Fibroblast of skin of left quadriceps (primary cell): ENCODE results near the gene C11orf54.
"Not testable (repeated sequence)": the region's sequence is repeated elsewhere in the genome, so short reads cannot be mapped to it uniquely, and the experiment has no call there.

Source experiments
- DNase-seq, 2 experiments: peaks; one replicate each; pipeline ENCODE4 v3.0.0-alpha.2; 2013; ENCODE audit warnings: low read depth in 2 of 2

The C11orf54 gene

DNA sequence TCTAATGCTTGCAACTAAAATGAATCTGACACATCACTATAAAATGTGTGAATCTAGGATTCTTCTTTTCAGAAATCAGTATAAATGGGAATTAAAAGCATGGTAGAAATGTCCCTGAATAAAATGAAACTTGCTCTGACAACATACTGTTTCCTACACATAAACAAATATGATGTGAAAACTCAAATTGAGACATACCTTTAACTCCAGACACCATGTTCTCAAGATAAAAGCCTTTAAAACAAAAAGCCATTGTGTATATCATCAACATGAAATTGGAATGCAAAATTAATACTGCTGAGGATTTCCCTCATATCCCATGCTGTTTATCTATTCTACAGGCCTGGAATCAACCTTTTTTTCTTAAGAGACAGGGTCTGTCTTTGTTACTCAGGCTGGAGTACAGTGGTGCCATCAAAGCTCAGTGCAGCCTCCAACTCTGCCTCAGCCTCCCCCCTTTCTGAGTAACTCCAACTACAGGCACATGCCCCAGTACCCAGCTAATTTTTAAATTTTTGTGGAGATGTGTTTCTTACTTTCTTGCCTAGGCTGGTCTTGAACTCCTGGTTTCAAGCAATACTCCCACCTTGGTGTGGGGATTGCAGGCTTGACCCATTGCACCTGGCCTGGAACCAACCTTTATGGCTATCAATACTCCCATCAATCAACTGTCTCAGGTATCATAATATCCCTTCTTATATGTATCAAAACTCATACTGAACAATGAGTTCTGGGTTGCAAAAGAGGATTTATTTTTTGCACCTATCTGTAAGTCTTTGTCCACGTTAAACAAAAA lies 6.8 kb upstream of the C11orf54 start:
- DNase-seq, result no peak

DNA sequence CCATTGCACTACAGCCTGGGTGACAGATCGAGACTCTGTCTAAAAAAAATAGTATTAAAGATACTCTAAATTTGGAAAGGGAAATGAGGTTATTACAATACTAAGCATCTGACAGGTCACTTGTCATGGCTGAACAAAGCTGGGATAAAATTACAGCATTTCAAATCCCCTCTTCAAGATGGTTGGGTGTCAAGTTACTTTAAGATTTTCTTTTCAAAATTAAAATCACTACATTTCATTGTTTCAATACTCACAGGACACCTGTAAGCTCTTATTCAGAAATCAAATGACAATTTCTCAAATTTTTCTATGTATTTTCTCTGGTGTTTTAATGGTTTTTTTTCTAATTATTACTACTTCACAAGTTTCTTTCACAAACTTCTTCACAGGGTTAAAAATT lies 5.8 kb upstream of the C11orf54 start:
- no peak for DNase-seq

DNA sequence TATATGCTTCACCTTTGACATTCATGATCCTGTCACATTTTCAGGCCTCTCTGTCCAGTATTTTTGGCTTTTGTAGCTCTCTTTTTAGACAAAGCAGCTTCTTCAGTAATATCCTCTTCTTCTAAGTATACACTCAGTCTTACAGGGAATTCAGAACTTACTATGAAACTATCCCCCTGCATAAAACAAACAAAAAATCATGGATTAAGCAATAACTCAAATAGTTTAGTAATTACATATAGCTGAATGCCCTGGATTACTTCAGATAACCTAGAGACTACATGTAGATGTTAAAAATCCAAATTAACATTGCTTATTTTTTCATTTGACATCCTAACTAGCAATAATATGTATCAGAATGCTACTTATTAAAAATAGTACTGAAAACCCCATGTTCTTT lies 5.3 kb upstream of the C11orf54 start:
- no peak for DNase-seq

DNA sequence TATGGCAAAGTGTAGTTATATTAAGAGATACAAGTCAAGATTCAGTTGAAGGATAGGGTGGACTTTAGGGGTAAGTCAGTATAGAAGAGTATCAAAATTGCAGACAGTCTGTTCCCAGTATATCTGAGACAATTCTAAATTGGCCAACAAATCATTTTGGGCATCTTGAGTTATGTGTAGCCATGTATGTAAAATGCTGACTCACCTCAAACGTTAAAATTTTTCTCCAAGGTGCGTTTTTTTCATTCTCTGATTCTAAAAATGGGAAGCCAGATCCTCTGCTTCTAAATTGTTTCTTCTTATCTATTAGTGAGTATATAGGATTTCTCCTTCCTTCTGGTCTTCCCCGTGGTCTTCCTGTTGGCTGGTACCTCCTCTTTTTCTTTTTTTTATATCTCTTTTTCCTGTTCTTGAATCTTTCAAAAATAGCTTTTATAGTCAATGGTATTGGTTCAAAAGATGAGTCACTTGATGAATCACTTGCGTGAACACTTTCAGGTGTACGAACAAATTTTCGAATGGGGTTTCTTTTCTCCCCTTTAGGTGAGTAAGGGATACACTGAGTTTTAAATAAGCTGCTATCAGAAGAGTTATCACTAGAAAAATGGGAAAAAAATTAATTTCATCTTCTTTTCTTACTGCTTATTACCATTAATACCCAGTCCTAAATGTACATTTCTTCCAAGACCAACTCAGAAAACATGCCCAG lies 3.4 kb upstream of the C11orf54 start:
- no peak for DNase-seq

DNA sequence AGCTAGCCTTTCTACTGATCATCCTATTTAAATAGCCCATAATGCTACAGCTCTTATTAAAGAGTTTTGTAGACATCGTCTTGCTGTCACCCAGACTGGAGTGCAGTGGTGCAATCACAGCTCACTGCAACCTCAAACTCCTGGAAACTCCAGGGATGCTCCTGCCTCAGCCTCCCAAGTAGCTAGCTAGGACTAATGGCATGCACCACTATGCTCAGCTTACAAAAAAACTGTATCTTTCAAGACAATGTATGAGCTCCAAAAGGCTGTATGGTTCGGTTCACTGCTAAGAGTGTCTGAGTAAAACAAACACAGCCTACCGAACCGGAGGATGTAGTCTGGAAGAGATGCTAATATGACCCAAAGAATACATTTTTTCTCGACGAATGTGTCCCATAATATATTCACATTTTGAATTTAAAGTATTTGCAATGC lies 2.8 kb upstream of the C11orf54 start:
- DNase-seq, result no peak

DNA sequence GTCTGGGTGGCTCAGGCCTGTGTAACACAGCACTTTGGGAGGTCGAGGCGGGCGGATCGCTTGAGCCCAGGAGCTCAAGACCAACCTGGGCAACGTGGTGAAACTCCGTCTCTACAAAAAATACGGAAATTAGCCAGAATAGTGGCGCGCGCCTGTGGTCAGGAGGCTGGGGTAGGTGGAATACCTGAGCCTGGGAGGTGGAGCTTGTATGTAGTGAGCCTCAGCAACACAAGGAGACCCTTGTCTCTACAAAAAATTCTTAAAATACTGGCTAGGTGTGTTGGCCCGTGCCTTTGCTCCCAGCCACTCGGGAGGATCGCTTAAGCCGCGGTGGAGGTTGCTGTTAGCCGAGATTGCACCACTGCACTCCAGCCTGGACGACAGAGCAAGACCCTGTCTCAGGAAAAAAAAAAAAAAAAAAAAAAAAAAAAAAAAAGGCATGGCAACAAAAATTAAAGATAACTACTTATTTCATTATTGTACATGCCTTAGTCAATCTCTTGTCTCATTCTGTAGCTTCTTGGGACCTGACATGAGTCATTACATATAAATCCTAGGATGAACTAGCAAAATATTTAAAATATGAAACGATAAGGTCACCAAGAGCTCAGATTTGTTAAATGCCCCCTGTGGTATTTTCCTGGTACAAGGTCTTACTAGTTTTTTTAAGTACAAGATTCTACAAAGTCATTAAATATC lies 1.3 kb upstream of the C11orf54 start:
- peak in 1 of 2 experiments; percentile 26 for DNase-seq

DNA sequence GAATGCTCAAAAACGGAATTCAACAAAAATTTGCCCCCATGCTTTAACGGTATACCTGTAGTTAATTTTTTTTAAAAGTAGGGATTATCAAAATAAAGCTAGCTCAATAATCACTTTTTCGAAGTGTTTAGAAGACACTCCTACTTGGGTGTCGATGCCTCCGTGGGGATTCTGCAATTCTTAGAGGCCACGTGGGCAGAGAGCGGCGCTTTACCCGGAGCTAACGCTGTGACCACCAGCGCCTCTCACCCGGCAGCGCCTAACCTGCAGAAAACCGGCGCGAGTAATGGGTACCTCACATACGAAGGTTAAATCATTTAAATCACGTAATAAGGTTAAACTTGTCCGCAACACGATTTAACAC lies 760 bp upstream of the C11orf54 start:
- peak in 1 of 2 experiments; percentile 26 for DNase-seq

DNA sequence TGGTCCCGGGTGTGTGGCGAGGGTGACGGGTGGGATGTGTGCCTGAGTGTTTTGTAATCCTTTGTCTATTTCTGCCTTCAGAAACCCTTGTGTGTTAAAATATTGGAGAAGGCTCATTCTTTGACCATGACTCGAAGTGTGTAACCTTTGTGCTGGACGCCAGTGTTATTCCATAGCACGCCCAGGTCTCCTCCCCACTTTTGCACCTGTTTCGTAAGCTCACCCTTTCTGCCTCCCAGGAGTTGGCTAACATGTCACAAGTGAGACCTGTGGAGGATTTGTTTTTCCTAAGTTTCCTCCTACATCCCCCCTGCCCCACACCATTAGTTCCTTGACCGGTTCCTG lies 382 bp downstream of the C11orf54 start:
- no peak for DNase-seq

DNA sequence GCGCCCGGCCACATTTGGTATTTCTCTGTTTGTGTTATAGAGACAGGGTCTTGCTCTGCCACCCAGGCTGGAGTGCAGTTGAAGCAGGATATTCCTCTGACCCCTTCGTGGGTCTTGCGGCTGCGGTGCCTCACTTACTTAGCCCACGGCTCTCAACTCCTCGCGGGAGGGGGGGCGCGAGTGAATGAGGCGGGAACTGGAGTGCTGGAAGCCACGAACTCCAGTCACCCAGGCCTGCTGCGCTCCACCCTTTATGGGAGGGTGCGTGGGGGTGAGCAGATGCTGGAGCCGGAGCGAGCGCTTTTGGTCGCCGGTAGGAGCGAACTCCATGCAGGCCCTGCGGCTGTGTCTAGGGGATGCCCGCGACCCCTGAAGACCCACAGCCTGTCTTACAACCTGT lies 1.8 kb downstream of the C11orf54 start:
- DNase-seq, result no peak

DNA sequence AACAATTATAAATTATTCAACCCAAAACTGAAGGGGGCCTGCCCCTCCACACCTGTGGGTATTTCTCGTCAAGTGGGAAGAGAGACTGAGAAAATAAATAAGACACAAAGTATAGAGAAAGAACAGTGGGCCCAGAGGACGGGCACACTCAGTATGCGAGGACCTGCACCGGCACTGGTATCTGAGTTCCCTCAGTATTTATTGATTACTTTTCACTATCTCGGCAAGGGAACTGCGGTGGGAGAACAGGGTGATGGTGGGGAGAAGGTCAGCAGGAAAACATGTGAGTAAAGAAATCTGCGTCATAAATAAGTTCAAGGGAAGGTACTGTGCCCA lies 3.2 kb downstream of the C11orf54 start:
- DNase-seq, result no peak

DNA sequence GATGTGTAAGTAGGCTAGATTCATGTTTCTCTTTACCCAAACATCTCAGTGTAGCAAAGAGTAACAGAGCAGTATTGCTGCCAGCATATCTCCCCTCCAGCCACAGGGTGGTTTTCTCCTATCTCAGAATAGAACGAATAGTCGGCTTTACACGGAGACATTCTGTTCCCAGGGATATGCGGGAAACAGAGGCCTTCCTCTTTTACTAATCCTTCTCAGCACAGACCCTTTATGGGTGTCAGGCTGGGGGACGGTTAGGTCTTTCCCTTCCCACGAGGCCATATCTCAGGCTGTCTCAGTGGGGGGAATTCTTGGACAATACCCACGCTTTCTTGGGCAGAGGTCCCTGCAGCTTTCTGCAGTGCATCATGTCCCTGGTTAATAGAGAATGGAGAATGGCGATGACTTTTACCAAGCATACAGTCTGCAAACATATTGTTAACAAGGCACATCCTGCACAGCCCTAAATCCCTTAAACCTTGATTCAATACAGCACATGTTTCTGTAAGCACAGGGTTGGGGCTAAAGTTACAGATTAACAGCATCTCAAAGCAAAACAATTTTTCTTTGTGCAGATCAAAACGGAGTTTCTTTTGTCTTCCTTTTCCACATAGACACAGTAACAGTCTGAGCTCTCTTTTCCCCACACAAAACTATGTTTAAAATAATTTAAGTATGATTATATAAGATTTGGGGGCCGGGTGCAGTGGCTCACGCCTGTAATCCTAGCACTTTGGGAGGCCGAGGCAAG lies 3.7 kb downstream of the C11orf54 start:
- not testable (repeated sequence) for DNase-seq

DNA sequence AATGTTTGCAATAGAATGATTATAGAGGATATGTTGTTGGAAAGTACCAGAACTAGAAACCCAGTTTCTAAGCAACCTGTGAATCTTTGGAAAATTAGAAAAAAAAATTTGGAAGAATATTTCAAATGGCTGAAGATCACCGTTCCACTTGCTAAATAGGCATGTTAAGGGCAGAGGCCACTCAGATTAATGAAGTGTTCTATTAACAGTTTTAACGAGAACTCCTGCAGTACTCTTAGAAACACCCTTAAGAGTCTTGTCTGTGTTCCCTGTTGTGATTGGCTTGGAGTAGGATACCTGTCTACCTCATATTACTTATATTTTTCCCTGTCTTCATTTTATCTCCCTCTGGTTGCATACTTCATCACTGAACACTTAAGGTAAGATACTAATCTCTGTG lies 4.6 kb downstream of the C11orf54 start:
- DNase-seq, result no peak

DNA sequence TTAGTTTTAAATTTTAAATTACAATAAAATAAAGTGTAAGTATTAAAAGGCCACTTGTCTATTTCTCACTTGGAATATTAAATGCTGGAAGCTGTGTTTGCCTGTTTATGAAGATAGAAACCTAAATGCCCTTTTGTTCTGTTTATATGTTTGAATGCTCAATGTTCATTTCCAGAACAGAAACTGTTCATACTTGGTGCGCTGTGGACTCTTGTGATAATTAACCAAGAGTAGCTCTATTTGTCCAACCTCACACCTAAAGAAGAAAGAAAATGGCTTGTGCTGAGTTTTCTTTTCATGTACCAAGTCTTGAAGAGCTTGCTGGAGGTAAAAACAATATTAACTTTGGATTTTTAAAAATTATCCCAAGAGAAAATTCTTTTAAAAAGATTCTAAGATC lies 5.7 kb downstream of the C11orf54 start:
- no peak for DNase-seq

DNA sequence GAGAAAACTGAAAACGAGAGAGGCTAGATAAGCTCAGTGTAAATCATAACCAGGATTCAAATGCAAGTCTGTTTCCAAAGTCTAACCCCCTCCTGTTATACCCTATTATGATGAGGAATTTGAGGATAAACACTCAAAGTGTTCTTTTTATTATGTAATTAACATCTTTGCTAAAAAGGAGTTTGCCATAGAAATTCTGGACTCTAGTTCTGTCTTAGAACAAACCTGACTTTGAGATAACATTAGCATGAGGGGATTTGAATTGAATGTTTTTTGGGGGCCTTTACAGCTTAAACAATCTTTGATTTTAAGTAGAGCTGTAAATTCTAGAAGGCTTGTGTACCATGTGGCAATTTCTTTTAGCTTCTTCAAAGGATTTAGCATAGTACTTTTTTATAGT lies 9.5 kb downstream of the C11orf54 start:
- DNase-seq, result no peak

DNA sequence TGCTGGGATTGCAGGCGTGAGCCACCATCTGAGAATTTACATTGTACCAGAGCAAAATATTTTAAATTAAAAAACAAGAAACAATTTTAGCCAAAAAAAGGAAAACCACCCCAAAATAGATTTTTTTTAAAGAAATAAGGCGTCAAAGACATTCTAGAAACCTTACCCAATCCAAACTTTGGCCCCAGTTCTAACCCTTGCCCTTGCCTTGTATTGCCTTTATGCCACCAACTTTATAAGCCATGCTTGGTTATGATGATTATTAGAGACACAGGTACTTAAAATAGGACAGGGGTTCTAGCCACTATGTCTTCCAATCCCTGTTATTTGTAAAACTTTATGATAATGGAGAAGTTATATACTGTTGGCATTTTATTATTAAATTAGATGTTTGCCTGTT lies 11.8 kb downstream of the C11orf54 start:
- no peak for DNase-seq

DNA sequence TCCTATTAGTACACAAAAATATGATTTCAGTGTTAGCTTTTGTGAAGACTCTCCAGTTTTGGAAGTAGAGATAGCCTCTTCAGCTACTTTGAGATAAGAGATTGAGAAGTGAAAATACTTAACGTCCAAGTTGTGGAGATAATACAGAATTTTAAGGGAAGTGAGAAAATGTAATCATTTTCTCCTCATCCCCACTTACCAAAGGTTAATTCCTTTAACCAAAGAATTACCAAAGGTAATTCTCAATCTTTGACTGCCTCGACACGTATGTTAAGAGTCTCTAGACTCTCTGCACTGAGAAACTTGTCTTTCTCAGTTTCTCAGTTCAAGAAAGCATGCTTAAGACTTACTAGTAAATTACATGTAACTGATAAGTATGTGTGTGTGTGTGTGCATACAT lies 15.3 kb downstream of the C11orf54 start:
- no peak for DNase-seq

DNA sequence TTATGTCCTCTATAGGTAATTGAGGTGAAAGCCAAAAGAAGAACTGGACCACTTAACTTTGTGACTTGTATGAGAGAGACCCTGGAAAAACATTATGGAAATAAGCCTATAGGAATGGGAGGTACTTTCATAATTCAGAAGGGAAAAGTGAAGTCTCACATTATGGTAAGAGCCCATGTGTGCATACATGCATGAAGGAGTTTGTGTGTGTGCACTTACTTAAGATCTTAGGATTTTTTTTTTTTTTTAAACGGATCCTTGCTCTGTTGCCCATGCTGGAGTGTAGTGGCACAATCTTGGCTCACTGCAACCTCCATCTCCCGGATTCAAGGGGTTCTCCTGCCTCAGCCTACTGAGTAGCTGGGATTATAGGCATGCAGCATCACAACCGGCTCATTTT lies 15.8 kb downstream of the C11orf54 start:
- DNase-seq, result no peak

DNA sequence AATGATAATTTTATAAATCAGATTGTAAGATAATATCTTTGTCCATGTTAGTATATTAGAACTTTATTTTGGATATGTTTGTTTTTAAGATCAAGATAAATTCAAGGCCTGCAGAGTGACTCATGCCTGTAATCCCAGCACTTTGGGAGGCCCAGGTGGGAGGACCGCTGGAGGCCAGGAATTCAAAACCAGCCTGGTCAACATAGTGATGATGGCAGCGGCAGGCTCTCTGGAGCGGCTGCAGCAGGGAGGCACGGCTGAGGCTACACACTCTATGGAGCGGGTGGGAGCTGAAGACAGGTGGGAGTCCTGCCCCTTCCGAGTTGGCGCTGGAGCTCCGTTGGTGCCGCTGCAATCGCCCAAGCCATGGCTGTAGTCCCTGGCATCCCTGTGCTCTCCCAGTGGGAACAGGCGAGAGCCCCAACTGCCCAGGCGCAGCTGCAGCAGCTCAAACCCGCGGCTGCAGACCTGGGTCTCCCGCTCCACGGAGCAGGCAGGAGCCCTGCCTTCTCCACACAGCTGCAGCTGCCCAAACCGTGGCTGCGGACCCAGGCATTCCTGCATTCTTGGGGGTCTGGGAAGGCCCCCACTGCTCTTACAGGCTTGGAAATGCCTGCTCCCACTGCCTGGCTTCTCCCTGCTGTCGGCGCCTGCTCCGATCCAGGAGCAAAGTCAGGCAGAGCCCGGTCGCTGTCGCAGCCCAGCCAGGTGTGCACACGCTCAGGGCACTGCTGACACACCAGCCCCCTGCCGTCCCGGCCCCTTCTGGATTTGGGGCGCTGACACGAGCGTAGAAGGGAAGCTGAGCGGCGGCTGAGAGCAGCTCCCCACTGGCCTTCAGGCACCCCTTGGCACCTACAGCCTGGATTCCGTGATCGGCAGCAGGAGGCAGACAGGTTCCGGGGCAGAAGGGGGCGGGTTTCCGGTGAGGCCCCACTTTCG lies 16.7 kb downstream of the C11orf54 start:
- DNase-seq, result no peak

DNA sequence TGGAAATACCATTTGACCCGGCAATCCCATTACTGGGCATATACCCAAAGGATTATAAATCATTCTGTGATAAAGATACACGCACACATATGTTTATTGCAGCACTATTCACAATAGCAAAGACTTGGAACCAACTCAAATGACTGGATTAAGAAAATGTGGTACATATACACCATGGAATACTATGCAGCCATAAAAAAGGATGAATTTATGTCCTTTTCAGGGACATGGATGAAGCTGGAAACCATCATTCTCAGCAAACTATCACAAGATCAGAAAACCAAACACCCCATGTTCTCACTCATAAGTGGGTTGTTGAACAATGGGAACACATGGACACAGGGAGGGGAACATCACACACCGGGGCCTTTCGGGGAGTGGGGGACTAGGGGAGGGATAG lies 17.7 kb downstream of the C11orf54 start:
- not testable (repeated sequence) for DNase-seq

DNA sequence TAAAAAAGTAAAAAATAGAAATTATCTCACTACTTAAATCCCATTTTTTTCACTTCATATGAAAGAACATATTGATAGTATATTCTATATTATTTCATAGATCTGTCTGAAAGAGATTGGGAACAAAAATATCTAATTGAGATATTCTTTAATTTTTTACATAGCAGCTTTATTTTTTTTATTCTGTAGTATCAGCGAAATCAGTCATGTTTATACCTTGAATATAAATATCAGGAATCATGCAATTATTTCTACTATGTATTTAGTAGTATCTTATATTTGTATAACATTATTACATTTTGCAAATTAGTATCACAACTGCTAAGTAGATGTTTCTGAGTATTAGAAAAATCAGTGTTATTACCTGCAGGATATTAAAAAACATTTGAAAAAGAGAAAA lies 20.4 kb downstream of the C11orf54 start:
- DNase-seq, result no peak

DNA sequence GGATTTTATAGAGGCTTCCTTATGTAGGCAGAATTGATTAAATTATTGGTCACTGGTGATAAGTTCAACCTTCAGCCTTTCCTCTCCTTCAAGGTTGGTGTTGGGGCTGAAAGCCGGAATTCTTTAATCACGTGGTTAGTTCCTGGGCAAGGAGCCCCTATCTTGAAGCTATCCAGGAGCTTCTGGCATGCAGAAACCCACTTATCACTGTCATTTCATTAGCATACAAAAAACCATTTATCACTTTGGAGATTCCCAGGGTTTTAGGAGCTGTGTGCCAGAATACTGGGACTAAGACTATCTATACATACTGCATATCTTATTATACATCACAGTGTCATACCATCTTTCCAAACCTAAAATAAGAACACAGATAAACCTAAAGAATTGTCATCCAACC lies 24.1 kb downstream of the C11orf54 start:
- no peak for DNase-seq
